Erythroblast (primary cell): ENCODE measurements around the gene PDE4D.
"Not testable (repeated sequence)": the region's sequence is repeated elsewhere in the genome, so short reads cannot be mapped to it uniquely, and the experiment has no call there.

Source experiments
- GATA1 ChIP-seq: IDR thresholded peaks from 2 replicates; pipeline ENCODE4 v1.6.1; 2011; ENCODE audit warnings: low read depth, mild to moderate bottlenecking, control low read depth, low read length, moderate library complexity
- POLR2A ChIP-seq: IDR thresholded peaks from 2 replicates; pipeline ENCODE4 v1.6.1; 2011; ENCODE audit warnings: mild to moderate bottlenecking, low read length

- not testable (repeated sequence) for TF ChIP-seq POLR2A, GATA1
Measured at GRCh38 chr5:59594118-59594517, 299.4 kb downstream of the PDE4D start.
